Adipose tissue (tissue), 3 donors: ENCODE results near the gene GPR17. TPM values are rescaled to one million over a fixed set of nuclear protein-coding genes. Genes with fewer than 3 reads are reported as not detected.
A peak's percentile ranks its signal among the peaks of the same experiment; 100 is the strongest.

Experiments used
- H3K27ac ChIP-seq: one replicate; pipeline ENCODE4 v1.5.1; 2013; ENCODE audit warnings: low read depth, low read length
- WGBS, 3 donors: extraction: QIAGEN DNeasy Blood & Tissue Kit; methylation state at CpG; one replicate each; pipeline ENCODE4 v1.1.7; 2013; 5-methylcytosine and 5-hydroxymethylcytosine counted together
- polyA plus RNA-seq, 3 donors: library from polyadenylated mRNA; stranded (reverse); fragments of 200-250 nt; gene quantifications; one replicate each; pipeline ENCODE4 v1.2.3, GENCODE V29; 2013
- donor health status: healthy with polysubstance abuse.
- donor health status: Bipolar disorder and iron deficiency.
- donor health status: healthy.

GPR17 gene
- polyA plus RNA-seq, 3 donors, result 0.10 to 2.4 (median 1.8) TPM

DNA sequence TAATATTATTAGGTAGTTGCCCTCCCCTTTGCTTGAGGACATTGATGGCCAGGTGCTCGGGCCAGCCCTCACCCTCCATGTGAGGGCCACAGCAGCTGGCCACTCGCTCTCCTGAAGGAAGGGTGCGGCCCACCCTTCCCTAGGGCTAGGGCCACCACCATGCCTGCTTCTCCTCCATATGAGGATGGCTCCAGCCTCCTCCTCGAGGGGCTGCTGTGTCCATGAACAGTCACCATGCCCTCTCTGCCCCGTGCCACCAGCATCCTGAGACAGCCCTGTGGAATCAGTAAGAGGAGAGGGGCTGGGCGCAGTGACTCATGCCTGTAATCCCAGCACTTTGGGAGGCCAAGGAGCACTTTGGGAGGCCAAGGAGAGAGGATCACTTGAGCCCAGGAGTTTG lies 2.4 kb downstream of the GPR17 start:
- 82 to 93% (median 92%) methylated on average over 6 of the region's 6 CpGs for WGBS, 3 donors
- no peak overlapping the region for H3K27ac ChIP-seq

GRCh38 chr2:127649100-127649611 lies 3.2 kb downstream of the GPR17 start:
- WGBS, 3 donors, result 62 to 69% (median 65%) methylated on average over 10 to 12 of the region's 12 CpGs
- no peak overlapping the region for H3K27ac ChIP-seq

- no peak overlapping the region for H3K27ac ChIP-seq
- WGBS, 3 donors, result 5 to 11% (median 9%) methylated on average over 7 of the region's 7 CpGs
These were observed 3.7 kb downstream of the GPR17 start for GRCh38 chr2:127649684-127650040.

- H3K27ac ChIP-seq, result no peak overlapping the region
- 62 to 78% (median 78%) methylated on average over 17 of the region's 17 CpGs for WGBS, 3 donors
These were observed 4.3 kb downstream of the GPR17 start for GRCh38 chr2:127650041-127650784.

DNA sequence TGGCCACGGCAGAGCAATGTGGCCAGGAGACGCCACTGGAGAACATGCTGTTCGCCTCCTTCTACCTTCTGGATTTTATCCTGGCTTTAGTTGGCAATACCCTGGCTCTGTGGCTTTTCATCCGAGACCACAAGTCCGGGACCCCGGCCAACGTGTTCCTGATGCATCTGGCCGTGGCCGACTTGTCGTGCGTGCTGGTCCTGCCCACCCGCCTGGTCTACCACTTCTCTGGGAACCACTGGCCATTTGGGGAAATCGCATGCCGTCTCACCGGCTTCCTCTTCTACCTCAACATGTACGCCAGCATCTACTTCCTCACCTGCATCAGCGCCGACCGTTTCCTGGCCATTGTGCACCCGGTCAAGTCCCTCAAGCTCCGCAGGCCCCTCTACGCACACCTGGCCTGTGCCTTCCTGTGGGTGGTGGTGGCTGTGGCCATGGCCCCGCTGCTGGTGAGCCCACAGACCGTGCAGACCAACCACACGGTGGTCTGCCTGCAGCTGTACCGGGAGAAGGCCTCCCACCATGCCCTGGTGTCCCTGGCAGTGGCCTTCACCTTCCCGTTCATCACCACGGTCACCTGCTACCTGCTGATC lies 4.9 kb downstream of the GPR17 start:
- 81 to 86% (median 84%) methylated on average over 28 of the region's 28 CpGs for WGBS, 3 donors
- H3K27ac ChIP-seq, result no peak overlapping the region

GRCh38 chr2:127651381-127651809 lies 5.4 kb downstream of the GPR17 start:
- 92 to 95% (median 93%) methylated on average over 28 to 29 of the region's 29 CpGs for WGBS, 3 donors
- H3K27ac ChIP-seq, result no peak overlapping the region

GRCh38 chr2:127651971-127652550 lies 6.1 kb downstream of the GPR17 start:
- 64 to 75% (median 68%) methylated on average over 14 of the region's 14 CpGs for WGBS, 3 donors
- no peak overlapping the region for H3K27ac ChIP-seq

DNA sequence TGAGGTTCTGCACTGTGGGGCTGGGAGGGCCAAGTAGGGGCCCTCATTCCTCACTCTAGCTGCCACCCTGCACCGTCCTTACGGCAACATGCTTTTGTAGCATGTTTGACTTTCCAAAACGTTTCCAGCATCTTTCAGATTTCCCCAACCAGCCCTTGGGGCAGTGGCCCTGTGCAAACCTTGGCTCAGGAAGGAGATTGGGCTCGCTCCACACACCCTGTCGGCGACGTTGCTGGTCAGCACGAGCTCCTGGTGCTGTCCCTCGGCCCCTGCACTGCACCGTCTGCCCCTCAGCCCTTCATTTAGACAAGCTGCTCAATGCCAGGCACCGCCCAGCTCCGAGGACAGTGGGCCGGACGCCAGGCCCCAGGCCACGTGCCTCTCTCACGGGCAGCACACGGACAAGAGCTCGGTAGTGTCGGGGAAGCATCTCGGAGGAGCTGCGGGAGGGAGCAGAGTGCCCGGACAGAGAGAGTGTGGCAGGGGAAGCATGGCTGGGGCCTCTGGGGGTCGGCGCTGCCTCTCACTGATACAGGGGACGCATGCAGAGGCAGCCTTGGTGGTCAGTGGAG lies 6.9 kb downstream of the GPR17 start:
- no peak overlapping the region for H3K27ac ChIP-seq
- 72 to 76% (median 72%) methylated on average over 25 of the region's 25 CpGs for WGBS, 3 donors

DNA sequence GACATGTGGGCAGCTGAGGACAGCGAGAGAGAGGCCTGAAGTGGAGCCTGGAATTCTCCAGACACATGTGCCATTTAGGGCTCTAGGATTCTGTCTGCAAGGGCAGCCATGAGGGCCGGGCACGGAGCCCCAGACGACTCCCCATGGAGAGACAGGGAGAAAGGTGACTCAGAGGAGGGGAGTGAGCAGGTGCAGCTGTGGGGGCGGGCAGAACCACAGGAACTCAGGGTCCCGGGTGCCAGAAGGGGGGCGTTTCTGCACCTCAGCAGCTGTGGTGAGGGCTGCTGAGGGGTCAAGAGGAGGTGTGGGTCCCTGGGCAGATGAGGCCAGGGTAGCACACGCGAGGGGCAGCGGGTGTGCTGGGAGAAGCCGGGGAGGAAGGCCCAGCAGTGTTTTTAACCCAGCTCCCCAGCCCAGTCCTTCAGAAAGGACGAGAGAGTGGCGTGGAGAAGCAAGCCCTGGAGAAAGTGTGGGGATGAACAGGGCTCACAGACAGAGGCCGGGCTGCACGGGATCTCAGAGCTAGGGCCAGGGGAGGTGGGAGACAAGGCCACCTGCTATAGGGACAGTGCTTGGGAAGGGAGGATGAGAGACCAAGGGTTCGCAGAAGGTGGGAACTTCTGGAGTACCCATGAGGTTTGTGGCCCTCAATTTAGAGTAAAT lies 7.6 kb downstream of the GPR17 start:
- 81 to 87% (median 82%) methylated on average over 16 of the region's 16 CpGs for WGBS, 3 donors
- no peak overlapping the region for H3K27ac ChIP-seq

GRCh38 chr2:127654084-127654837 lies 8.3 kb downstream of the GPR17 start:
- H3K27ac ChIP-seq, result no peak overlapping the region

GRCh38 chr2:127654838-127655175 lies 8.9 kb downstream of the GPR17 start:
- H3K27ac ChIP-seq, result no peak overlapping the region
- WGBS, 3 donors, result 84 to 91% (median 91%) methylated on average over 8 of the region's 8 CpGs

More at GRCh38 chr2:127654084-127654837, 8.3 kb downstream of the GPR17 start:
- WGBS, 3 donors, result 85 to 94% (median 94%) methylated on average over 24 of the region's 24 CpGs

GRCh38 chr2:127655209-127656073 lies 9.5 kb downstream of the GPR17 start:
- WGBS, 3 donors, result 81 to 84% (median 83%) methylated on average over 16 of the region's 16 CpGs
- no peak overlapping the region for H3K27ac ChIP-seq

DNA sequence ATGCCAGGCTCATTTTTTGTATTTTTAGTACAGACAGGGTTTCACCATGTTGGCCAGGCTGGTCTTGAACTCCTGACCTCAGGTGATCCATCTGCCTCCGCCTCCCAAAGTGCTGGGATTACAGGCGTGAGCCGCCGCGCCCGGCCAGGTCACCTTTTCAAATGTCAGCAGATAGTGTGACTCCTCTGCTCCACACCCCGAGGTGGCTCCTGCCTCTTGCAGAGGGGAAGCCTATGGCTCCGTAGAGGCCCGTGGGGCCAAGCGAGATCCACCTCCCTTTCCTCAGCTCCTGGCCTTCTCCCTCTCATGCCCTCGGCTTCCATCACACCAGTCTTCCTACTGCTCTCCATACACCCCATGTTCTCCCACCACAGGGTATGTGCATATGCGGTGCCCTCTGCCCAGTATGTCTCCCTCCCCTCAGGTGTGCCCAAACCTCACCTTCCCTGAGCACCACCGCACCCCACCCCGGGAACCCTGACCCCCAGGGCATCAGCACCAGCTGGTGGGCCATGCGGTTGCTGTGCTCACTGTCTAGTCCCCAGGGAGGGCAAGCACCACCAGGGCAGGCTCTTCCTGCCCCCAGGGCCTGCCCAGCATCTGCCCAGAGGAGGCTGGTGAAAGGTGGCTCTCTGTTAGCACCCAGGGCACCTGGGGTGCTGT lies 10.7 kb downstream of the GPR17 start:
- 86 to 90% (median 86%) methylated on average over 15 of the region's 15 CpGs for WGBS, 3 donors
- no peak overlapping the region for H3K27ac ChIP-seq

DNA sequence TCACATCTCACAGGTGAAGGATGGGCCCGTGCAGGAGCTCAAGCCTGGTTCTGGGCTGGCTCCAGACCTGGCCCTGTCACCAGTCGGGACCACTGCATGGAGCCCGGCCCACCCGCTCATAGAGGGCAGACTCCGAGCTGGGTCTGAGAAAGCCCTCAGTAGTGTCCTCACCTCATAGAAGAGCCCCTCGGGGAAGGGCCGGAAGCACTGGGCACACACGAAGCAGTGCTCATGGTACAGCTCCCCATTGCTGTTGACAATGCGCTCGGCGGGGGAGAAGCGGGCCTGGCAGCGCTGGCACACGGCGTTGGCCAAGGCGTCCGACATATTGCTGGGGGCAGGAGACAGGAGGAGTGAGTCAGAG lies 11.3 kb downstream of the GPR17 start:
- 89 to 95% (median 90%) methylated on average over 17 of the region's 17 CpGs for WGBS, 3 donors
- H3K27ac ChIP-seq, result no peak overlapping the region

DNA sequence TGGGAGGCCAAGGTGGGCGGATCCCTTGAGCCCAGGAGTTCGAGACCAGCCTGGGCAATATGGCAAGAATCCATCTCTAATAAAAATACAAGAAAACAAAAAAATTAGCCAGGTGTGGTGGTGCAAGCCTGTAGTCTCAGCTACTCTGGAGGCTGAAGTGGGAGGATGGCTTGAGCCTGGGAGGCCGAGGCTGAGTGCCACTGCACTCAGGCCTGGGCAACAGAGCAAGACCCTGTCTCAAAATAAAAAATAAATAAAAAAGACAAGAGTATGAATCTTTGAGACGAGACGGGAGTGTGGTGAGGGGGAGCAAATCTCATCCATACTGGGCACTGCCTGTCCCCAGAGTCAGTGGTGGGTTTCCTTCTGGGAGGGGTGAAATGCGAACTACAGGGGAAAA lies 12.2 kb downstream of the GPR17 start:
- H3K27ac ChIP-seq, result peak overlapping the region; percentile 28
- WGBS, 3 donors, result 88 to 91% (median 90%) methylated on average over 6 of the region's 6 CpGs

DNA sequence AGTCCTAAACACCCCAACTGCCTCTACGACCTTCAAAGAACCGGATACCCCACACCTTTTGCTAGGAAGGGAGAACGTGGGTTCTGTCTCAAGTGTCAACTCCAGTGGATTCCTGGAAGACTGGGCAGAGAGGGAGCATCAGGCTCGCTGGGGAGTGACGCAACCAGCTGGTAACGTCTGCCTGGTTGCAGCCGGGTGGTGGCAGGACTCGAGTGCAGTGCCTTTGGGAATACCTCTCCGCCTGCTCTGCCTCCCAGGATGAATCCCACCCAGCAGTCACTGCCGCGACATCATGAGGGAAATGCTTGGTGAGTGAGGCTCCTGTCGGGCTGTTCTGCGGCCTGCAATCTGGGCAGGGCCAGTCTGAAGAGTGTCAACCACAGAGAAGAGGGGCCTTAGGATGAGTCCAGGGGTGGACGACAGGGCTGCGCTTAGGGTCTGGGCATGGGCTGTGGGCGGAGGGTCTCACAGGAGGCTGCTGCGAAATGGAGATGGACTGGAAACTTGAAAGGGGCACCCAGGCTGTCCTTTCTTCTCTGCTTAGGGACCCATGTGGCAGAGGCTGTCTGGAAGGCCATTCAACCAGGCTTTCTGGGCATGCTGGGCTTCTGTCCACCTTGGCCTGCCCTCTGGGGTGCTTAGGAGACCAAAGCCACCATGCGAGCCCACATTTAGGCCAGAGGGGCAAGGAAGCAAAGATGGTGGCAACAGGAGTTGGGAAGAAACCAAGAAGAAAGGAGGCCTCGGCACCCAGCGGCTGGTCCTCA lies 12.9 kb downstream of the GPR17 start:
- peak overlapping the region; percentile 28 for H3K27ac ChIP-seq
- WGBS, 3 donors, result 75 to 86% (median 79%) methylated on average over 20 of the region's 20 CpGs
